H9 (cell line): Measurements from ENCODE around the gene MFSD6. TPM values are rescaled to one million over a fixed set of nuclear protein-coding genes. Genes with fewer than 3 reads are reported as not detected.
"Not testable (repeated sequence)": the region's sequence is repeated elsewhere in the genome, so short reads cannot be mapped to it uniquely, and the experiment has no call there.

ENCODE experiments used
- DNase-seq: peaks from one replicate; pipeline ENCODE4 v3.0.0-alpha.2; 2017
- H2AFZ ChIP-seq: one replicate; pipeline ENCODE4 v1.6.1; 2013; ENCODE audit warnings: mild to moderate bottlenecking, low read length, control low read depth, moderate library complexity
- H2AK5ac ChIP-seq: 2 replicates; pipeline ENCODE4 v1.6.1; 2013; ENCODE audit warnings: low read length, control low read depth, mixed read lengths; ENCODE audit not compliant: insufficient read length
- H2BK120ac ChIP-seq: one replicate; pipeline ENCODE4 v1.6.1; 2013; ENCODE audit warnings: low read depth, mild to moderate bottlenecking, low read length, control low read depth, inconsistent platforms; ENCODE audit not compliant: poor library complexity, severe bottlenecking
- H2BK12ac ChIP-seq: 2 replicates; pipeline ENCODE4 v1.6.1; 2013; ENCODE audit warnings: low read length, control low read depth, mixed read lengths, low read depth; ENCODE audit not compliant: insufficient read length
- H2BK15ac ChIP-seq: 2 replicates; pipeline ENCODE4 v1.6.1; 2013; ENCODE audit warnings: low read depth, low read length, control low read depth
- H2BK20ac ChIP-seq: one replicate; pipeline ENCODE4 v1.6.1; 2013; ENCODE audit warnings: low read depth, mild to moderate bottlenecking, low read length, control low read depth, inconsistent platforms; ENCODE audit not compliant: poor library complexity, severe bottlenecking
- H2BK5ac ChIP-seq: 2 replicates; pipeline ENCODE4 v1.6.1; 2013; ENCODE audit warnings: low read length, control low read depth, mixed read lengths; ENCODE audit not compliant: insufficient read length
- H3K14ac ChIP-seq: 2 replicates; pipeline ENCODE4 v1.6.1; 2013; ENCODE audit warnings: low read length, control low read depth; ENCODE audit not compliant: insufficient read depth
- H3K18ac ChIP-seq: 2 replicates; pipeline ENCODE4 v1.6.1; 2013; ENCODE audit warnings: low read depth, mild to moderate bottlenecking, mixed read lengths, low read length, control low read depth; ENCODE audit not compliant: insufficient read length
- H3K23ac ChIP-seq: 2 replicates; pipeline ENCODE4 v1.6.1; 2013; ENCODE audit warnings: low read length, control low read depth, mixed read lengths, low read depth; ENCODE audit not compliant: insufficient read length
- H3K23me2 ChIP-seq: 2 replicates; pipeline ENCODE4 v1.6.1; 2013; ENCODE audit warnings: low read depth, mild to moderate bottlenecking, mixed read lengths, low read length, control low read depth; ENCODE audit not compliant: insufficient read length, poor library complexity, severe bottlenecking
- H3K27ac ChIP-seq: 2 replicates; pipeline ENCODE4 v1.5.1; 2013; ENCODE audit warnings: low read length, control low read depth, mixed read lengths, low read depth; ENCODE audit not compliant: insufficient read length
- H3K27me3 ChIP-seq: 2 replicates; pipeline ENCODE4 v1.6.1; 2013; ENCODE audit warnings: low read length, control low read depth, inconsistent platforms; ENCODE audit not compliant: insufficient read depth
- H3K4ac ChIP-seq: 2 replicates; pipeline ENCODE4 v1.6.1; 2013; ENCODE audit warnings: low read depth, mild to moderate bottlenecking, control low read depth, inconsistent platforms, low read length, moderate library complexity
- H3K4me1 ChIP-seq: 2 replicates; pipeline ENCODE4 v1.6.1; 2013; ENCODE audit warnings: low read length, control low read depth, inconsistent platforms; ENCODE audit not compliant: insufficient read depth
- H3K4me2 ChIP-seq: 2 replicates; pipeline ENCODE4 v1.6.1; 2013; ENCODE audit warnings: low read length, control low read depth, mixed read lengths; ENCODE audit not compliant: insufficient read length, insufficient read depth
- H3K56ac ChIP-seq: 2 replicates; pipeline ENCODE4 v1.6.1; 2013; ENCODE audit warnings: low read depth, mild to moderate bottlenecking, mixed read lengths, low read length, control low read depth; ENCODE audit not compliant: insufficient read length
- H3K79me1 ChIP-seq: 2 replicates; pipeline ENCODE4 v1.6.1; 2013; ENCODE audit warnings: low read depth, mild to moderate bottlenecking, moderate library complexity, low read length, control low read depth, inconsistent platforms; ENCODE audit not compliant: insufficient read depth, poor library complexity, severe bottlenecking
- H3K79me2 ChIP-seq: 2 replicates; pipeline ENCODE4 v1.6.1; 2013; ENCODE audit warnings: low read length, control low read depth, inconsistent platforms; ENCODE audit not compliant: insufficient read depth
- H3K9ac ChIP-seq: 2 replicates; pipeline ENCODE4 v1.6.1; 2013; ENCODE audit warnings: low read length, control low read depth, mixed read lengths; ENCODE audit not compliant: insufficient read length; ENCODE audit errors: extremely low read depth
- H3K9me3 ChIP-seq: one replicate; pipeline ENCODE4 v1.6.1; 2013; ENCODE audit warnings: low read depth, low read length, inconsistent platforms; ENCODE audit not compliant: control insufficient read depth
- H3T11ph ChIP-seq: one replicate; pipeline ENCODE4 v1.6.1; 2013; ENCODE audit warnings: mild to moderate bottlenecking, low read length, control low read depth, inconsistent platforms
- H4K20me1 ChIP-seq: one replicate; pipeline ENCODE4 v1.6.1; 2013; ENCODE audit not compliant: control insufficient read depth, insufficient read length, insufficient read depth
- H4K5ac ChIP-seq: 2 replicates; pipeline ENCODE4 v1.6.1; 2013; ENCODE audit warnings: low read depth, mild to moderate bottlenecking, mixed read lengths, low read length, control low read depth; ENCODE audit not compliant: insufficient read length
- H4K8ac ChIP-seq: replicated peaks from 2 replicates; pipeline ENCODE4 v1.6.1; 2013; ENCODE audit warnings: low read length, control low read depth, mixed read lengths, low read depth; ENCODE audit not compliant: insufficient read length
- H4K91ac ChIP-seq: 2 replicates; pipeline ENCODE4 v1.6.1; 2013; ENCODE audit warnings: low read depth, mild to moderate bottlenecking, moderate library complexity, mixed read lengths, low read length, control low read depth; ENCODE audit not compliant: insufficient read length
- H3K27ac Mint-ChIP-seq, 3 experiments: 2 replicates in 2 of 3; 3 replicates in 1 of 3; pipeline ENCODE4 v1.8.0; 2020 to 2021; ENCODE audit warnings: mixed read lengths in 3 of 3, mild to moderate bottlenecking in 1 of 3, moderate library complexity in 1 of 3
- H3K27me3 Mint-ChIP-seq: 2 replicates; pipeline ENCODE4 v1.8.0; 2021; ENCODE audit warnings: low read depth, mild to moderate bottlenecking, moderate library complexity, mixed read lengths
- H3K36me3 Mint-ChIP-seq, 3 experiments: 2 replicates in 2 of 3; 3 replicates in 1 of 3; pipeline ENCODE4 v1.8.0; 2020 to 2021; ENCODE audit warnings: low read depth in 3 of 3, mixed read lengths in 3 of 3; ENCODE audit not compliant: insufficient read depth in 1 of 3
- H3K4me1 Mint-ChIP-seq, 2 experiments: 2 replicates each; pipeline ENCODE4 v1.8.0; 2020; ENCODE audit warnings: mixed read lengths in 2 of 2
- H3K4me3 Mint-ChIP-seq, 2 experiments: 2 replicates in 1 of 2; 3 replicates in 1 of 2; pipeline ENCODE4 v1.8.0; 2020 to 2021; ENCODE audit warnings: mild to moderate bottlenecking in 2 of 2, mixed read lengths in 2 of 2, moderate library complexity in 1 of 2
- H3K9me3 Mint-ChIP-seq, 2 experiments: 2 replicates in 1 of 2; 3 replicates in 1 of 2; pipeline ENCODE4 v1.8.0; 2020; ENCODE audit warnings: mild to moderate bottlenecking in 2 of 2, mixed read lengths in 2 of 2, moderate library complexity in 1 of 2
- CTCF ChIP-seq: fragments of 200-600 bp; sonication (generic); conservative IDR thresholded peaks from 3 replicates; pipeline ENCODE4 v1.8.0; 2021; ENCODE audit warnings: antibody characterized with exemption, mild to moderate bottlenecking
- WGBS: extraction: QIAGEN DNeasy Blood & Tissue Kit; methylation state at CpG from one replicate; pipeline ENCODE4 v1.1.7; 2013; ENCODE audit warnings: missing lambda C conversion rate, low lambda C conversion rate, mixed read lengths; ENCODE audit not compliant: insufficient read length; ENCODE audit errors: extremely low coverage; 5-methylcytosine and 5-hydroxymethylcytosine counted together
- total RNA-seq: library from RNA; stranded (reverse); gene quantifications from 2 replicates; pipeline ENCODE4 v1.2.1, GENCODE V29; 2021

MFSD6 gene
- total RNA-seq, 1 experiment from 2014 or later, result 4.0 TPM

- H2BK20ac ChIP-seq, result no peak overlapping the region
- H2BK5ac ChIP-seq, result no peak overlapping the region
- no peaks in the 10 kb centered on the region for H3K23me2 ChIP-seq
- DNase-seq, result no peak
- no peak overlapping the region for H2BK12ac ChIP-seq
- no peaks in the 10 kb centered on the region for H3K27me3 ChIP-seq
- H4K5ac ChIP-seq, result no peak overlapping the region
- no peak overlapping the region for H2BK15ac ChIP-seq
- no peak overlapping the region for H3K4ac ChIP-seq
- no peak overlapping the region for H2BK120ac ChIP-seq
- no peak overlapping the region for H3K9ac ChIP-seq
- H4K20me1 ChIP-seq, result no peaks in the 10 kb centered on the region
- no peaks in the 10 kb centered on the region for H3K4me1 ChIP-seq
- H3K18ac ChIP-seq, result no peak overlapping the region
- H3K79me2 ChIP-seq, result no peaks in the 10 kb centered on the region
- no peak overlapping the region for H2AFZ ChIP-seq
- H3K4me2 ChIP-seq, result no peak overlapping the region
- no peaks in the 10 kb centered on the region for H3K79me1 ChIP-seq
- H3T11ph ChIP-seq, result no peak overlapping the region
- H2AK5ac ChIP-seq, result no peak overlapping the region
- Mint-ChIP-seq H3K4me1 (no peaks in the 10 kb centered on the region; a peak in 1 of 4 replicates), H3K9me3 (peaks cover 1 to 9% of the 10 kb centered on the region in 2 experiments; a peak in 3 of 5 replicates), H3K4me3 (no peak overlapping the region), H3K27me3 (no peaks in the 10 kb centered on the region; the same call in 1 of the 2 replicates), H3K27ac (no peak overlapping the region), H3K36me3 (0 out of 7 replicates have a peak, but pooled peaks cover 0 to 1% (median 0%) of the 10 kb centered on the region in 3 experiments)
- no peak for TF ChIP-seq CTCF
- H3K14ac ChIP-seq, result no peak overlapping the region
- H4K8ac ChIP-seq, result no peak overlapping the region
- H3K9me3 ChIP-seq, result no peaks in the 10 kb centered on the region
- no peak overlapping the region for H4K91ac ChIP-seq
- H3K23ac ChIP-seq, result no peak overlapping the region
- H3K27ac ChIP-seq, result no peak overlapping the region
- H3K56ac ChIP-seq, result no peak overlapping the region
These were observed 17.9 kb downstream of the MFSD6 start for GRCh38 chr2:190425883-190426658.

- H2AK5ac ChIP-seq, H3K18ac ChIP-seq, H3K79me2 ChIP-seq, H2BK5ac ChIP-seq, H3K27ac Mint-ChIP-seq, H3K4me1 ChIP-seq, H4K8ac ChIP-seq, H3K56ac ChIP-seq, H2BK20ac ChIP-seq, H3K4ac ChIP-seq, H3K27me3 Mint-ChIP-seq, H3K79me1 ChIP-seq, H4K5ac ChIP-seq, H3K14ac ChIP-seq, H3T11ph ChIP-seq, H3K27me3 ChIP-seq, H3K4me2 ChIP-seq, H2BK120ac ChIP-seq, H3K27ac ChIP-seq, H3K9me3 ChIP-seq, H3K23ac ChIP-seq, H4K20me1 ChIP-seq, H3K23me2 ChIP-seq, H3K36me3 Mint-ChIP-seq, H3K4me3 Mint-ChIP-seq, H2BK15ac ChIP-seq, H3K4me1 Mint-ChIP-seq, DNase-seq, H2BK12ac ChIP-seq, H3K9ac ChIP-seq, H2AFZ ChIP-seq, H4K91ac ChIP-seq: not testable (repeated sequence)
- peaks cover 11 to 16% of the 10 kb centered on the region in 2 experiments; a peak in 4 of 5 replicates for H3K9me3 Mint-ChIP-seq
- WGBS, result no CpG with 5 or more reads among the region's 26 CpGs
These were observed 22.7 kb downstream of the MFSD6 start for GRCh38 chr2:190430866-190431265.
